ENCODE results near the gene BMP7. TPM values are rescaled to one million over a fixed set of nuclear protein-coding genes. Genes with fewer than 3 reads are reported as not detected.

BMP7 gene
- total RNA-seq, 1 donor from 2014 or later, result not detected

- FAIRE-seq (no peak), DNase-seq (ENCODE audit: low read depth) (no peak)
- TF ChIP-seq, protein P1, sequence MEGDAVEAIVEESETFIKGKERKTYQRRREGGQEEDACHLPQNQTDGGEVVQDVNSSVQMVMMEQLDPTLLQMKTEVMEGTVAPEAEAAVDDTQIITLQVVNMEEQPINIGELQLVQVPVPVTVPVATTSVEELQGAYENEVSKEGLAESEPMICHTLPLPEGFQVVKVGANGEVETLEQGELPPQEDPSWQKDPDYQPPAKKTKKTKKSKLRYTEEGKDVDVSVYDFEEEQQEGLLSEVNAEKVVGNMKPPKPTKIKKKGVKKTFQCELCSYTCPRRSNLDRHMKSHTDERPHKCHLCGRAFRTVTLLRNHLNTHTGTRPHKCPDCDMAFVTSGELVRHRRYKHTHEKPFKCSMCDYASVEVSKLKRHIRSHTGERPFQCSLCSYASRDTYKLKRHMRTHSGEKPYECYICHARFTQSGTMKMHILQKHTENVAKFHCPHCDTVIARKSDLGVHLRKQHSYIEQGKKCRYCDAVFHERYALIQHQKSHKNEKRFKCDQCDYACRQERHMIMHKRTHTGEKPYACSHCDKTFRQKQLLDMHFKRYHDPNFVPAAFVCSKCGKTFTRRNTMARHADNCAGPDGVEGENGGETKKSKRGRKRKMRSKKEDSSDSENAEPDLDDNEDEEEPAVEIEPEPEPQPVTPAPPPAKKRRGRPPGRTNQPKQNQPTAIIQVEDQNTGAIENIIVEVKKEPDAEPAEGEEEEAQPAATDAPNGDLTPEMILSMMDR (IDR thresholded peaks at IDR 0.05; ENCODE audit: insufficient read depth, low read length, severe bottlenecking), result no peak
- H3K27me3 ChIP-seq (ENCODE audit: control insufficient read depth, insufficient read depth, low read length), result no peaks in the 10 kb centered on the region
- H3K36me3 ChIP-seq (ENCODE audit: control insufficient read depth, insufficient read depth, low read length), result no peaks in the 10 kb centered on the region
- H3K4me3 ChIP-seq (ENCODE audit: low read depth, low read length), result no peak overlapping the region
Observed at GRCh38 chr20:57199656-57200405, 66.6 kb downstream of the BMP7 start.

- Histone ChIP-seq H3K36me3 (ENCODE audit: control insufficient read depth, insufficient read depth, low read length) (no peaks in the 10 kb centered on the region), H3K4me3 (ENCODE audit: low read depth, low read length) (no peak overlapping the region), H3K27me3 (ENCODE audit: control insufficient read depth, insufficient read depth, low read length) (no peaks in the 10 kb centered on the region)
- TF ChIP-seq, protein P1 (IDR thresholded peaks at IDR 0.05; ENCODE audit: insufficient read depth, low read length, severe bottlenecking), result no peak
- no peak for FAIRE-seq
- DNase-seq (ENCODE audit: low read depth), result no peak
Observed at GRCh38 chr20:57198132-57199072, 68.0 kb downstream of the BMP7 start.

DNA sequence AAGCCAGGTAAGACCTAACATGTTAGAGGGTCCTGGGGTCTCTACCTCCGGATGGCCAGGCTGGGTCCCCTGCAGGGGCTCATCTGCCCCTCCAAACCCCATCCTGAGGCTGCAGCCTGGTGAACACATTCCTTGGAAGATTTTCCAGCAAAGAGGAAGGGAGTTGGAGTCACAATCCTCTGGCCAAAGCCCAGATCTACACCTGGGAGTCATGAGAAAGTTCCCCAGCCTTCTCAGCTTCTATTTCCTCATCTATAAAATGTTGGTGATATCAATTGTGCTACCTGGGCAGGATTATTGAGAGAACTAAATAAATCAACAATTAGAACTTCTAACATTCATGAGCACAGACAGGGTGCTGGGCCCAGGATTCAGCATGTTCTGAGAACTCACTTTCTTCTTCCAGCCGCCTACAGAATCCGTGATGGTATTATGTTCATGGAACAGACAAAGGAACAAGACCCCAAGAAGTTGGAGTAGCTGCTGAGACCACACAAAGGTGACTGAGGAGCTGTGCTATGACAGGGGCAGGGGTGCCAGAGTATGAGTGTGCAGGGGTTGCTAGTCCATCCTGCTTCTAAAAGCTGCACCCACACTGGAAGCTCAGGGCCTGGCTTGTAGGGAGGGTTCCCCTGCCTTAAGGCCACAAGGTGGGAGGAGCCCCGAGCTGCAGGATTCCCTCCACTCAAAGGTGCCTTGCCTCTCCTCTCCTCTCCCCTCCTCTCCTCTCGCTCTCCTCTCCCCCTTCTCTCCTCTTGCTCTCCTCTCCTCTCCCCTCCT, 68.9 kb downstream of the BMP7 start:
- H3K36me3 ChIP-seq (ENCODE audit: control insufficient read depth, insufficient read depth, low read length), result no peaks in the 10 kb centered on the region
- TF ChIP-seq, protein P1 (IDR thresholded peaks at IDR 0.05; ENCODE audit: insufficient read depth, low read length, severe bottlenecking), result no peak
- H3K27me3 ChIP-seq (ENCODE audit: control insufficient read depth, insufficient read depth, low read length), result no peaks in the 10 kb centered on the region
- FAIRE-seq, result no peak
- H3K4me3 ChIP-seq (ENCODE audit: low read depth, low read length), result no peak overlapping the region
- no peak for DNase-seq (ENCODE audit: low read depth)

- no peaks in the 10 kb centered on the region for H3K36me3 ChIP-seq (ENCODE audit: control insufficient read depth, insufficient read depth, low read length)
- no peak for FAIRE-seq
Observed at GRCh38 chr20:57195469-57196100, 70.9 kb downstream of the BMP7 start.

GRCh38 chr20:57195023-57195422, 71.4 kb downstream of the BMP7 start:
- FAIRE-seq, result no peak
- Histone ChIP-seq H3K36me3 (ENCODE audit: control insufficient read depth, insufficient read depth, low read length) (no peaks in the 10 kb centered on the region), H3K4me3 (ENCODE audit: low read depth, low read length) (no peak overlapping the region), H3K27me3 (ENCODE audit: control insufficient read depth, insufficient read depth, low read length) (no peaks in the 10 kb centered on the region)
- TF ChIP-seq, protein P1 (IDR thresholded peaks at IDR 0.05; ENCODE audit: insufficient read depth, low read length, severe bottlenecking), result no peak
- no peak for DNase-seq (ENCODE audit: low read depth)

More at GRCh38 chr20:57195469-57196100, 70.9 kb downstream of the BMP7 start:
- Histone ChIP-seq H3K4me3 (ENCODE audit: low read depth, low read length) (no peak overlapping the region), H3K27me3 (ENCODE audit: control insufficient read depth, insufficient read depth, low read length) (no peaks in the 10 kb centered on the region)
- peak; percentile 11 for DNase-seq (ENCODE audit: low read depth)
- TF ChIP-seq, protein P1 (IDR thresholded peaks at IDR 0.05; ENCODE audit: insufficient read depth, low read length, severe bottlenecking), result no peak

All from bronchial epithelial cell (primary cell).